ENCODE data around the gene ZFYVE28.
"Not testable (repeated sequence)": the region's sequence is repeated elsewhere in the genome, so short reads cannot be mapped to it uniquely, and the experiment has no call there.

ZFYVE28 gene

DNA sequence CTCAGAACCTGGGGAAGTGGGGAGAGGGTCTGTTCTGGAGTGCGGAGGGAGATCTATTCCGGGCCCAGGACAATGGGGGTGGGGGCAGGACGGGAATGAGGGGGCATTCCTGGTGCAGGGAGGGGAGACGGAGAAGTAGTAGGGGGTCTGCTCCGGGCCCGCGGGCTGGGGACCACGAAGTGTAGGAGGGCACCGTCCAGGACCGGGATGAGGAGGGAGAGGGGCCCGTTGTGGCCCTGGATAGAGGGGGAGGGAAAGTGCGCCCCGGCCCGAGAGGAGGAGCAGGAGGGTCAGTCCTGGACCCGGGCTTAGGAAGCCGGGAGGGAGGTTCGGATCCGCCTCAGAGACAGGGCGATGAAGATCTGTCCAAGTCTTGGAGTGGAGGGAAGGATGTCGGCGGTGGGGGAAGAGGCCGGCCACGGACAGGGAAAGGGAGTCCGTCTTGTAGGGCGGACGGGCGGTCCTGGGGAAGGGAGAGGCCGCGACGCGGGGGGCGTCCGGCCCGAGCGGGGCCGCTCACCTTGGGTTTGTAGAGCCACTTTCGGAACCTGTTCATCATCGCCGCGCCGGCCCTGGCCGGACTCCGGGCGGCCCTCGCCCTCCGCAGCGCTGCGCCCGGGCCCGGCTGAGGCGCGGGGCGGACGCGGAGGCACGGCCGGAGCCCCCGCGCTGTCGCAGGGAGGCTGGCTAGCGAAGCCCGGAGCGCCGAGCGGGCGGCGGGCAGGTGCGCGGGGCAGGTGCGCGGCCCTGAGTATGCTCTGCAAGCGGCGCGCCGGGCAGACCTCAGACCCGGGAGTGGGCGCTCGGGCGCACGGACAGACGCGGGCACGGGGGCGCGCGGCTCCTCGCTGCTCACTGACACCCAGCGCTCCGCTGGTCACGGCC is at the start of gene ZFYVE28:
Gene ZFYVE28 (minus strand): TSS at position 881 of the 885 bp plus-strand sequence. CDS start 322 bp downstream, at position 559.
- peak in 1 of 56 donors; percentile 30 for DNase-seq

DNA sequence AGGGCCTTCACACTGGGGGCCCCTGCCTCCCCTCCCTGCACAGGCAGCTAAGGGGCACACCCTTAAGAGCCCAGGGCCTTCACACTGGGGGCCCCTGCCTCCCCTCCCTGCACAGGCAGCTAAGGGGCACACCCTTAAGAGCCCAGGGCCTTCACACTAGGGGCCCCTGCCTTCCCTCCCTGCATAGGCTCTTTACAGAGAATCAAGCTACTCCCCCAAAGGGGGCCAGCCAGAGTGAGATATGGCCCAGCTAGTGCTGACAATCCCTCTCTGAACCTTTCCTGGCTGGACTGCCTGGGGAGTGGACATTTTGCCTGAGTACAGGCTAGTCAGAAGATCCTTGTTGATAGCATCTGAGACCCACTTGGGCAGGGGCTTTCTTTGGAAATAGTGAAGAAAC is 47.1 kb upstream of the ZFYVE28 start:
- DNase-seq, result not testable (repeated sequence)

DNA sequence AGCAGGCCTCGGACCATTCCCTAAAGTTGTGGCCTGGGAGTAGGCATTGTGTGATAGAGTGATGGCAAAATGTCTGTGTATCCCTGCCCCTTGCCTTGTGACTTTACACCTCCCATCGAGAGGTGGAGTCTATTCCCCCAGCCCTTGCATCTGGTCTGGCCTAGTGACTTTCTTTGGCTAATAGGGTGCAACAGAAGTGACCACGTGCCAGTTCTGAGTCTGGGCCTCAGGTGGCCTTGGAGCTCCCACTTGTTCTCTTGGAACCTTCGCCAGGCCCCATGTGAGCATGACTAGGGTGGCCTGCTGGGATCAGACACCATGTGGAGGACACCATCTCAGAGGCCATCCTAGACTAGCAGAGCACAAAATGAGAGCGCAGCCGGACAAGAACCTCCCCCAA is 46.6 kb upstream of the ZFYVE28 start:
- no peak for DNase-seq

DNA sequence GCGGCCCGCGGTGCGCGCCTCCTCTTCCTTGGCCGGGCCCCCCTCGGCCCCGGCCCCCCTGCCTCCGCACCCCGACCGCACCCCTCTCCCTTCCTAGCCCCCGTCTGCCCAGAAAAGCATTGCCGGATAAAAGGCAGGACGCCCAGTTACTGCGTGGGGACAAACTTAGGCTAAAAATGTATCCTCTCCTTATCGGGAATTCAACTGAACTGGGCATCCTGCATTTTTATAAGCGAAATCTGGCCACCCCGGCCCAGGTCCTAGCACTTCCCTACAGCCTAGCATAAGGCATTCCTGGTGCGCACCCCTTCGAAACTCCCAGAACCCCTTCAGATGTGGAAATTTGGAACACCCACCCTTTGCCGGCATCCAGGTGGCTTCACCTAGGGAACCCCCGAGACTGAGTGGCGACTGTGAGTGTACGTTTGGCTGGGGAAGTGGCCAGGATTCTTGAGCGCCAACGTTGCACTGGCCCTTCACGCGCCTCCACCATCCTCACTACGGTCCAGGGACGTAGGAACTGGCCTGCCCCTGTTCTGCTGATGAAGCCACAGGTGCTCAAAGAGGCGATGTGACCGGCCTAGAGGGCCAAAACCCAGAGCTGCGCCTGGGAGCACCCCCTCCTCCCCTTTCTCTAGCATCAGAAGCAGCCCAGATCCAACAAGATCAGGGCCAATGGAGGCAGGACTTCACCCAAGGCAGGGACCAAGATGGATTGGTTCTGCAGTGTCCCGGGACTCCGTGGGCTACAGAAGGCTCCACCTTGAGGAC is 44.7 kb upstream of the ZFYVE28 start:
- no peak for DNase-seq

DNA sequence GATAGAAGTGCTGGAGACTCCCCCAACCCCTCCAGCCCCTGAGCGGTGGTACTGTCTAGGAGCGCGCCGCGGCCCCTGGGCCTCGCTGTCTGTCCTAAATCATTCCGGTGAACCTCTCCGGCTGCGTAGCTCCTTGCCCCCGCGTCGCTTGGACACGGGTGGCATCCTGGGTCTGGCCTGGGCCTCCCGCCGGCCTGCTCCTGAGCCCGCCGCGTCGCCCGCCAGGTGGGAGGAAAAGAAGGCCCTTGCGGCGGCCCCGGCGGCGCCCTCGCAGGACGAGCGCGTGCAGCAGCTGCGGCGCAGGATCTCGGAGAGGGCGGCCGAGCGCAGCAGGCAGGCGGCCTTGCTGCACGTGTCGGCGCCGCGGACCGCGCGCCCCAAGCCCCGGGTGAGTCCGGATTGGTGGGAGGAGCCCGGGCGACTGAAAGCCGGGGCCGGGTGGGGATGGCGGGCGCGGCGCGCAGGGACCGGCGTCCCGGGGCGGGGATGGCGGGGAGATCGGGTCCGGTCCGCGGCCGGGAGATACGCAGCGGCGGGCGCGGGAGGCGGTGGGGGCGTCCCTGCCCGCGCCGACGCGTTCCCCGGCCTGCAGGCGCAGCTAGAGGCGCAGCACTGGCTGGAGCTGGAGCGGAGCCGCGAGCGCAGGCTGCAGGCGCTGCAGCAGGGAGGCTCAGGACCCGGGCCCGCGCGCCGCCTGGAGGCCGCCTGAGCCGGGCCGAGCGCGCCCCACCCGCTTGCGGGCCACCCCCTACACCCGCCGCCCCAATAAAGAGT is 44.0 kb upstream of the ZFYVE28 start:
- peak in 40 of 56 donors; percentile 15 to 77 (median 44) for DNase-seq

DNA sequence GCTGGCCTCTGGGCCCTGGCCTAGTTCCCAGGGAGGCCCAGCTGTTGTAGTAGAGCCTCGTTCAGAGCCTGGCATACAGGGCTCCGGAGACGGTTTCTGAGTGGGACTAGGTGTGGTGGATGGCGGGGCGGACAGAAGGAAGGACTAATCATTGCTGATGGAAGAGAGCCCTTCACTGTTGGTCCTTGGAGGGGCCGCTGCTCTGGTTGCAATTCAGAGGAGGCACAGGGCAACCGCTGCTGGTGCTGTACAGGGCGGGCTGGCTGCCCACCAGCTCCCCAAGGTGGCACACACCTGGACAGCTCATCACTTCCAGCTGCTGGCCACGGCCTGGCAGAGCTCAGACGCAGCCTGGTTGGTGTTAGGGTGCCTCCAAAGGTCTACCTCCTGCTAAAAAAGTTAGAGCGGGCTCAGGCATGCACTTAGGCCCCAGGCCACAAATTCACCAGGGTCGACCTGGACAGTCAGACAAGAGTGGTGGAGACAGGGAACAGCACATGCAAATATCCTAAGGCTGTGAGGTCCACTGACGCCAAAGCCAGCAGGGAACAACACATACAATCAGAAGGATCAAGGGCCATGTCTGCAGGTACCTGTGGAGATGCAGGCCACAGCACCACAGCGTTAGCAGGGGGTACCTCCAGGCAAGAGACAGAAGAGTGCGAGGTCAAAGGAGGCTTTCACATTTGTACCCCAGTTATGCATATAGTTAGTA is 43.0 kb upstream of the ZFYVE28 start:
- DNase-seq, result no peak

DNA sequence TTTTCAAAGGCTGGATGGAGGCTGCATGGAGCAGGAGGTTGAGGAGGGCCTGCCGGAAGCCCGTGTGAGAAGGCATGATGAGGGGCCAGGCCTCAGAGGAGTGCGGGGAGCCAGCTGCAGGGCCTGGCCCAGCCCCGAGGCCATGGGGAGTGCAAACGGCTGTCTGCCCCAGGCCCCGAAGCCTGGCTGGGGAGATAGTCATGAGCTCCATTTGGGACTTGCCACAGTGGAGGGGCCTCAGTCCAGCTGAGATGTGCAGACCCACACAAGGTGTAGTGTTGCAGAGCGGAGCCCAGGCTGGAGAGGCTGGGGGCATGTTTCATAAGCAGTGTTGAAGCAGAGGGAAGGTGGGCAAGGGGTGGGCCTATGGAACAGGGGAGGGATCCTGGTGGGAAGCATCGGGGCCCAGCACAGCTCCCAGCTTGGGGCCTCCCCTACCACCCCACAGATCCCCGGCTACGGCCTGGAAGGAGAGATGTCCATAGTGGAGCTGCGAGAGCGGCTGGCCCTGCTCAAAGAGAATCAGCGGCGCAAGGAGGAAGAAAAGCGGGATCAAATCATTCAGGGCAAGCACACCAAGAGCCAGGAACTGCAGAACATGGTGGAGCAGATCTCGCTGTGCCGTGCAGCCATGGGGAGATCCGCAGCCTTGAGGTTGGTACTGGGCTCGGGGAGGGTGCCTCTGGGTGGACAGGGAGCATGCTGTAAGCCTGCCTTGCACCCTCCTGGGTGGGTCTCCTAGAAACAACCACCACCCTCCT is 41.3 kb upstream of the ZFYVE28 start:
- no peak for DNase-seq

DNA sequence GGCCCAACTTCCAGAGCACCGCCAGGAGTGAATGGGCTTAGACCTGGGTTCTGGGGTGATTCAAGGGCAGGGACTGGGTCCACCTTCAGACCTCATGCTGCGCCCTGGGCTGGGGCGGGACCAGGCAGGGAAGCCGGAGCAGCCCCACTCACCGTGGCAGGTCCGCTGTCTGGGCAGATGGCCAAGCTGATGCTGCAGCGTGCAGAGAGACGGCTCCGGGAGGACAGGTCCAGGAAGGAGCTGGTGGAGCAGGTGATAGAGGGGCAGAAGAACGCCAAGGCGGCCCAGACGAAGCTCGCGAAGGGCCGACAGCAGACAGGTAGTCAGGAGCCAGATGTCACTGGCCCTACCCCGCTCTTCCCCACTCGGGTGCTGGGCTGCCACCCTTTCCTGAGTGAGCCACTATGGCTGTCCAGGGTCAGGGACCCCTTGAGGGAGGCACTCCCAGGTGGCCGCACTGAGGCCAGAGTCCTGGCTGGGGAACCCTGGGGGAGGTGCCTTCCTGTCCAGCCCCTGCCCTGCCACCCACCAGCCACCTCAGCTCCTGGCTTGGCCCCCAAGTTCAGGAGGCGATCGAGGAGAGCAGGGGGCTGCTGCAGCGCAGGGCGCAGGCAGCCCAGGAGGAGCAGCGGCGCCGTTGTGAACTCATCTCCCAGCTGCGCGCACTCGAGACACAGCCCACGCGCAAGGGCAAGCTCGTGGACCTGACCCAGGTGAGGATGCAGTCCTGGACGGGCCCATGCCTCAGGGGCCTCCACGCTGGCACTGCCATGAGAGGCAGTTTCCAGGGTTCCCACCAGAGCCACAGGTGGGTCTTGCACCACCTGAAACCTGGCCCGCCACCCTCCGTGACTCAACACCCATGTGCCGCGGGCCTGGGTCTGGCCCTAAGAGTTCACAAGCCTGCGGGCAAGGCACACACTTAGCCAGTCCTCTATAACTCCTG is 40.4 kb upstream of the ZFYVE28 start:
- no peak for DNase-seq

DNA sequence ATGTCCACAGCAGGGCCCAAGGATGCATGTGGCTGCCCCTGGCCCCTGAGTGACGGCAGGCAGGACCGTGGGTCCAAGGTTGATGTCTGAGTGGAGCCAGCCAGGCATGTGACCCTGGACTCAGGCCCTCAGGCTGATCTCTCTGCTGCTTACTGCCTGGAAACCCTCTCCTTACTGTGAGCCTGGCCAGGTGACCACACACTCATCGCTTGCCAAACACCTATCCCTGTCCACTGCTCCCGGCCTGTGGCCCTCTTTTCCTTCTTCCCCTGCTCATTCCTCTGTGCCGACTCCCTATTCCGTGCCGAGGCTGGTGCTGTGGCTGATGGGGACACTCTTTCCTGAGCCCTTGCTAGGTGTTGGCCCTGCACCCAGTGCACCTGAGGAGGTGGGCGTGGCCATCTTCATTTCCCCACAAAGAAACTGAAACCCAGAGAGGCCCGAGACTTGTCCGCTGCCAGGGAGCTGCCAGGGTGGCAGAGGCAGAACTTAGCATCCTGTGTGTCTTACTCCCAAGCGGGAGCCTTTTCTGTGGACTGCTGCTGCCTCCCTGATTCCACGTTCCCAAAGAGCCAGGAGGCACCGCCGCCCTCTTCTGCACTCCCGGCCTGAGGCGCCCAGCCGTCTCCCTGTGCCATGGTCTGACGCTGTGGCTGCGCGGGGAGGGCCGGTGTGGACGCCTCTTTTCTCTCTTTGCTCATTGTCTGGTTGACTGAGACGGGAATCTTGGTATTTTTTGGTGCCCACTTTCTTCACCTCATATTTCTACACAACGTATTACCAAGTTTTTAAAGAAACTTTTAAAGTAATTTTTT is 39.2 kb upstream of the ZFYVE28 start:
- DNase-seq, result no peak

DNA sequence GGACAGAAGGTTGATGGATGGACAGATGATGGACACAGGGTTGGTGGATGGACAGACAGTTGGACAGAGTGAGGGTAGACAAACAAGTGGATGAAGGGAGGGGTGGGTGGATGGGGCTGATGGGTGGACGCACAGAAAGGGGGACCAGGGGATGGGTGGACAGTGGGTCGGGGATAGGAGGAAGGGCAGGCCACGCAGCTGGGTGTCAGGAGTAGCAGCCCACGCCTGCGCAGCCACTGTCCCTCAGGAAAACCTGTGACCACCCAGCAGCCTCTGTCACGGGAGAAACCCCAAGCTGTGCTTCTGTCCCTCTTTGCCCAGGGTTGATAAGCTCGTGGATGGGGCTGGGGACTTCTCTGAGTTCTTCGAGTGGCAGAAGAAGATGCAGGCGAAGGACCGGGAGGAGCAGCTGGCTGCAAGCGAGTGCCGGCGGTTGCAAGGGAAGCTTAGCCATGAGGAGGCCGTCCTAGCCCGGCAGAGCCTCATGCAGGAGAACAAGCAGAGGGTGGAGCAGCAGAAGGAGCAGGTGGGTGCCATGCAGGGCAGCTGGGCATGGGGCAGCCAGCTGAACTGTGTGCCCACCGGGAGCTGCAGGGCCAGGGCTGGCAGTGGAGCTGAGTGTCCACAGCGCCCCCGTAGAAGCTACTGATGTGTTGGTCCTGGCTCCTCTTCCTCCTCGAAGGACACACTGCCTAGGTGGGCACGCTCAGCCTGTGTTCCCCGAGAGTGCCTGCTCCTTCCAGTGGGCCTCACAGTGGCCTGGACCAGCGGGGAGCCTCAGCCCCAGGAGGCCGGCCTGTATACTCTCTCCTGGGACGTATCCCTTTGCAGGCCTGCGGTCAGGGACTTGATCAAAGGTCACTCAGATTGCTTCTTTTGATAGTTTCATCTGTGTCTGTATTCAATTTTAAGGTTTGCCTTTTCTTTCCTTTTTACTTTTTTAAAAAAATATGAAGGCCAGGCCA is 33.7 kb upstream of the ZFYVE28 start:
- no peak for DNase-seq

DNA sequence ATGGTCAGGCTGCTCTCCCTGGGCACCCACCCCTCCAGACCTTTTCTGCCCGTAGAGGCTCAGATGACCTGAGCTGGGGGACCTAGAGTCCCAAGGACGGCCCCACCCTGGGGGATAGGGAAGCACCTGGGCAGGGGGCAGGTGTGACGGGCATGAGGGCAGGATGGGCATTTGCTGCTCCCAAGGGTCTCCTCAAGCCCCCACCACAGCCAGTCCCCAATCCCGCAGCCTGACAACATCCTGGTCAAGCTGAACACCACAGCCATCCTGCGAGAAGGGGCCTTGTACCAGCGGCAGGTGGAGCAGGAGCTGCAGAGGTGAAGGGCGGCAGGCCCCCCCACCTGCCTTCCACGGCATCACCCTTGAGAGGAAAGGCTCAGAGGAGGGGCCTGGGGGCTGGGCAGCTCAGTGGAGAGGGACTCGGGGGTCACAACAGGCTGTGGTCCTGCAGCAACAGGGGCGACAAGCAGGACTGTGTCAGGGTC is 32.6 kb upstream of the ZFYVE28 start:
- no peak for DNase-seq

DNA sequence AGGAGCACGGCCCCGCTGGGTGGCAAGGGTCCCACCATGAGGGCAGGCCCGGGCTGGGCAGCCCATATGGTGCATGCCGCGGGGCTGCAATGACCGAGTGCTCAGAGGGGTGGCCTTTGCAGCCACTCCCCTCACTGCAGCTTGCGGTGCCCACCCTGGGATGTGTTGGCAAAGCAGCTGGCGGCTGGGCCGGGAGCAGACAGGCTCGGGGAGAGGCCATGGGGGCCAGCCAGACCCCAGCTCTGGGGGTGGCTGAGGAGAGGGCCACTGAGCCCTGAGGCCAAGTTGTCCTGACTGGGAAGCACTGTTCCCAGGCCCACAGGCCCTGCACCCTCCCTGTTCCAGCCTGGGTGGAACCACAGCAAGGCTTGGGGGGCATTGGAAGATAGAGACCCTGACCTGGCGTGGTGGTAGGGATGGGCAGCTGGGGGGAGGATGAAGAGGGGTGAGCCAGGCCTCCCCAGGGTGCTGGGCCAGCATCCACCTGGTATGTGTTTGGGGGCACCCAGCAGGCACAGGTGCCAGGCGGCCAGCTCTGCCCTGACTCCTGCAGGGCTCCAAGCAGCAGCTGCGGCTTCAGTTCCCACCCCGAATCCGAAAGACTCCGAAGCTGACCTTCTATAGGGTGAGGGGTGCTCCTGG is 32.1 kb upstream of the ZFYVE28 start:
- DNase-seq, result no peak

DNA sequence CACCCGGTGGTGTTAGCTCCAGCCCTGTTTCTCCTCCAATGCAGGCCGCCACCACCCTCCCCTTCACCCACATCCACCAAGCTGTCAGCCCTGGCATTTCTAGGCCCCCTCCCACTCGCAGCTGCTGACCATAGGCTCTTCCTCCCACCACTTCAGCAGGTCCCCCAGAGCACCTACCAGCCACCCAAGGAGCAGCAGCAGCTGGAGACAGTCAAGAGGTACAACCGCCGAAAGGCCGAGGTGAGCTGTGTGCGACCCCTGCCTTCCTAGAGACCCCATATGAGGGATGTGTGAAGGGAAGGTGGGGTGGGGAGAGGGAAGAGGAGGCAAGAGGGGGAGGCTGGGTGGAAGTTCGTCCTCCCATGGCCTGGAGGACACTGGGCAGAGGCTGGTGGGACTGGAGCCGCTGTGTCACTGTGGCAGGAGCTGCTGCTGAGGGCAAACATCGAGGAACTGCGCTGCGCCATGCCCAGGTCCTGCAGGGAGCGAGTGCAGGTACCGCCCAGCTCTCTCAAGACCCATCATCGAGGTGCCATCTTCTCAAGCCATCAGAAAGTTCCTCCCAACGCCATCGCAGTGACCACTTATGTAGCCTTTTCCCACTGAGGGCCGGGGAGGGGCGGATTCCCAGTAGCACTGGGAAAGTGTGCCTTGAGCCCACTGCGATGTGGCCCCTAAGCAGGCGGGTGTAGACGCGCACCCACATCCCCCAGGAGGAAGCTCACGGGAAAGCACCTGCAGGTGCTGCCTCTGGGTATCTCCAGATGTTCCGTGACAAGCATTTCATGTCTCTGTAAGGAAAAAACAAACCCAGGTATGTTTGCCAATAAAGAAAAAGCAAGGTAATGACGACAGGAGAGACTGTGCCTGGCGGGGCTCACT is 31.3 kb upstream of the ZFYVE28 start:
- DNase-seq, result no peak

DNA sequence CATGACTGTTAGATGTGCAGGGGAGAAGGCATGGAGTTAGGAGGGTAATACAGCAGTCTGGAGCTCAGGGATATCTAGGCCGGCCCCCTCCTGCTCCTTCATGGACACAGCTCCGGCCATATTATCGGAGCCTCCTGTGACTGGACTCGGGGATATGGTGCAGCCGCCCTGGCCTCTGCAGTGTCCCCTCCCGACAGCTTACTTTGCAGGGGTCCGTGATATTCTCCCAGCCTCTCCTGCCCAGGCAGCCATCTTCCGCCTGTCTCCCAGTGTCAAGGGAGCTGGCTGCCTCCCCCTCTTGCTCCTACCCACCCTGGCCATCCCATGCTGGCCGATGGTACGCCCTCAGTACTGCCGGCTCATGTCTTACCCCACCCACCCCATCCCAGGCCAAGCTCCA is 30.6 kb upstream of the ZFYVE28 start:
- DNase-seq, result no peak

DNA sequence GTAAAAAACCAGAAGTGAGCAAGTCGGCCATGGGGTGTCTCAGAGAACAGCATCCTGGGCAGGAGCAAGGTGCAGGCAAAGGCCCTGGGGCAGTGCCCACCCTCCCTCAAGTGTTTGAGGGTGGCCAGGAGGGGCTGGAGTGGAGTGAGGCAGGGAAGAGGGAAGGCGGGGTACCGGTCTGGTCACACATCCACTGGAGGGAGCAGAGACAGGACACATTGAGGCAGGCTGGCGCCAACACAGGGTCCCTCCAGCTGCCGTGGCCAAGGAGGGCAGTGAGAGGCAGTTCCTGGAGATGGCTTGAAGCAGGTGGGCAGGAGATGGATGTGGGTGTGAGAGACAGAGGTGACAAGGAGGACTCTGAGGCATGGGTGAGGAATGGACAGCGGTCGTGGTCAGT is 30.1 kb upstream of the ZFYVE28 start:
- DNase-seq, result no peak

Measured in amygdala (tissue), 56 donors.